ENCODE data around the gene LCLAT1. TPM values are rescaled to one million over a fixed set of nuclear protein-coding genes. Genes with fewer than 3 reads are reported as not detected.
"Not testable (repeated sequence)": the region's sequence is repeated elsewhere in the genome, so short reads cannot be mapped to it uniquely, and the experiment has no call there.

Gene LCLAT1
- total RNA-seq, 1 donor from 2014 or later: 8.2 TPM

- ATAC-seq (no peak), DNase-seq (ENCODE audit: low spot score) (no peak)
- intact Hi-C loops (cut with DNase I): no loop called here
Measured at GRCh38 chr2:30448308-30448707, 1.3 kb downstream of the LCLAT1 start.

DNA sequence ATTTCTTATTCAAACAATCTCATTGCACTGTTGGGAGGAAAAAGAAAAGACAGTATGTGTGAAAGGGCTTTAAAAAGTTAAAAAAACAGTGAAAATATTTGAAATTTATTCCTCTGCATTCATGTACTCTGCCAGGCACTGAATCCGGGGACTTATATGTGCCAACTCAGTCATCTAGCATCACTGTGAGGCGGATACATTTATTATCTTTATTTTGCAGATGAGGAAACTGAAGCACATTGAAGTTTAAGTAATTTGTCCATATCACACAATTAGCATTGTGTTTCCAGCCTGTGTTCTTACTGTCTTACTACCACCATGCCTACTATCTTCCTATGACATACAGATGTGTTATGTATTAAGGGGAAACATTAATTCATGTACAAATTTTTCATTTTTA lies 1.8 kb downstream of the LCLAT1 start:
- intact Hi-C loops (cut with DNase I): no loop called here
- DNase-seq (ENCODE audit: low spot score) (no peak), ATAC-seq (no peak)

- intact Hi-C loops (cut with DNase I): no loop called here
- ATAC-seq: no peak
- no peak for DNase-seq (ENCODE audit: low spot score)
Measured at GRCh38 chr2:30450025-30450424, 3.0 kb downstream of the LCLAT1 start.

GRCh38 chr2:30453498-30453897 lies 6.5 kb downstream of the LCLAT1 start:
- DNase-seq (ENCODE audit: low spot score): no peak
- intact Hi-C loops (cut with DNase I): no loop called here
- ATAC-seq: no peak

DNA sequence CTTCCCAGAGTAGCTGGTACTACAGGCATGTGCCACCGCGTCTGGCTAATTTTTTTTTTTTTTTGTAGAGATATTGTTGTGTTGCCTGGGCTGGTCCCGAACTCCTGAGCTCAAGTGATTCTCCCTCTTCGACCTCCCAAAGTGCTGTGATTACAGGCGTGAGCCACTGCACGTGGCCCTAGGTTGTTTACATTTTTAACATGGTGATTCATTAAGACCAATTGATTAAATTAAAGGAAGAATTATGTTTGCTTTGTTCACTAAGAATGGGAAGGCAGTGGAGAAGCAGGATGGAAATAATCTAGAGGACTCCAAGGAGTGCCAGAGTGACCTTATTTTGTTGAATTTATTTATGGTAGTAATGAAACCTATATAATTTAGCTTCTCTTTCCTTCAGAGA lies 7.5 kb downstream of the LCLAT1 start:
- intact Hi-C loops (cut with DNase I): no loop called here
- ATAC-seq (no peak), DNase-seq (ENCODE audit: low spot score) (no peak)

- ATAC-seq (no peak), DNase-seq (ENCODE audit: low spot score) (no peak)
- intact Hi-C loops (cut with DNase I): no loop called here
Measured at GRCh38 chr2:30455114-30455738, 8.2 kb downstream of the LCLAT1 start.

DNA sequence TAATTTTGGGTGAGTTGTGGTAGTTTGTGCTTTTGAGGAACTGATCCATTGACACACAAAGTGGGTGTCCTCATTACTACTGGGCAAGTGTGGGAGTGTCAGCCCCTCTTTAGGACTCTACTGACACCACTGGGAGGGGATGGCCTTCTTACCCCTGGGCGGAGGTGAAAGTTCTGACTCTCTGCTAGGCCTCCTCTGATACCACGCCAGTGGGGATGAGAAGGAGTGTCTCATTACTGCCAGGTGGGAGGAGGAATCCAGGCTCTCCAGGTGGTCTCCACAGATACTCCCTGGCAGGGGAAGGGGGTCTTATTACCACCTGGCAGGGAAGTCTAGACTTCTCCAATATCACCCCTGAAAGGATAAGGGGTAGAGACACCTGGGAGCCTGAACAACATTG lies 9.1 kb downstream of the LCLAT1 start:
- intact Hi-C loops (cut with DNase I): no loop called here
- no peak for DNase-seq (ENCODE audit: low spot score)
- ATAC-seq: no peak

- DNase-seq (ENCODE audit: low spot score) (no peak), ATAC-seq (no peak)
- intact Hi-C loops (cut with DNase I): no loop called here
Measured at GRCh38 chr2:30456579-30456978, 9.5 kb downstream of the LCLAT1 start.

DNA sequence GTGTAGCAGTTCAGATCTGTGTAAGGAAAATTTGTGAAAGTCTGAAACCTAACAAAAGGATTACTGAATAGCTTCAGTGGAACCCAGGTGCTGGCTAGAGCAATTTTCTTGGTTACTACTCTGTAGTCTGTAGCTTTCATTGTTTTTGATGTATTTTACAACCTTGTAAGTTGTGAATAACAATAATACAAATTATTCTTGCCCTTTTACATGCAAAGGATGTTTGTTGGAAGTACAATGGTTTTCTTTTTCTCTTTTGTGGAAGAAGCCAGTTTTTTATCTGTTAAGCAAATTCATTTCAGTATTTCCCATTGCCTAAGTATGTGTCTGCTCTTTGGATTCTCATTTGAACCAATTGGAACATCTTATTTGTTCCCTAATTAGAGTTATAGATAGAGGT lies 10.2 kb downstream of the LCLAT1 start:
- DNase-seq (ENCODE audit: low spot score): no peak
- no peak for ATAC-seq
- intact Hi-C loops (cut with DNase I): no loop called here

GRCh38 chr2:30459140-30459539 lies 12.1 kb downstream of the LCLAT1 start:
- no peak for ATAC-seq
- no peak for DNase-seq (ENCODE audit: low spot score)
- intact Hi-C loops (cut with DNase I): no loop called here

GRCh38 chr2:30462131-30462857 lies 15.2 kb downstream of the LCLAT1 start:
- intact Hi-C loops (cut with DNase I): no loop called here
- ATAC-seq (no peak), DNase-seq (ENCODE audit: low spot score) (no peak)

GRCh38 chr2:30463535-30463934 lies 16.5 kb downstream of the LCLAT1 start:
- ATAC-seq: no peak
- intact Hi-C loops (cut with DNase I): no loop called here

GRCh38 chr2:30464544-30465170 lies 17.6 kb downstream of the LCLAT1 start:
- no peak for DNase-seq (ENCODE audit: low spot score)
- no peak for ATAC-seq
- intact Hi-C loops (cut with DNase I): no loop called here

More at GRCh38 chr2:30463535-30463934, 16.5 kb downstream of the LCLAT1 start:
- no peak for DNase-seq (ENCODE audit: low spot score)

GRCh38 chr2:30465171-30465545 lies 18.1 kb downstream of the LCLAT1 start:
- no peak for DNase-seq (ENCODE audit: low spot score)
- intact Hi-C loops (cut with DNase I): no loop called here
- ATAC-seq: no peak

DNA sequence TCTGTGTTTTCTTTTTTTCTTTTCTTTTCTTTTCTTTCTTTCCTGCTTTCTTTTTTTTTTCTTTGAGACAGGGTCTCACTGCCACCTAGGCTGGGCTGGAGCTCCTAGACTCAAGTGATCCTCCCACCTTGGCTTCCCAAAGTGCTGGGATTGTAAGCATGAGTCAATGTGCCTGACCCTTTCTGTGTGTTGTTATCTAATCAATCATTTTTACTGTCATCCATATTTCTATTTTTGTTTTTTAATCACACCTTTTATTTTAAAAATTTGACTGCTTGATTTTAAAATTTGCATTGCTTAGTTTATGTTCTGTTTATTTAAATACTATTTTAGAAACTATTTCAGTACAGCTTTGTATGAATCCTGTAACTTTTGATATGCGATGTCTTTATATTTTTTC lies 19.2 kb downstream of the LCLAT1 start:
- ATAC-seq (no peak), DNase-seq (ENCODE audit: low spot score) (no peak)
- intact Hi-C loops (cut with DNase I): no loop called here

DNA sequence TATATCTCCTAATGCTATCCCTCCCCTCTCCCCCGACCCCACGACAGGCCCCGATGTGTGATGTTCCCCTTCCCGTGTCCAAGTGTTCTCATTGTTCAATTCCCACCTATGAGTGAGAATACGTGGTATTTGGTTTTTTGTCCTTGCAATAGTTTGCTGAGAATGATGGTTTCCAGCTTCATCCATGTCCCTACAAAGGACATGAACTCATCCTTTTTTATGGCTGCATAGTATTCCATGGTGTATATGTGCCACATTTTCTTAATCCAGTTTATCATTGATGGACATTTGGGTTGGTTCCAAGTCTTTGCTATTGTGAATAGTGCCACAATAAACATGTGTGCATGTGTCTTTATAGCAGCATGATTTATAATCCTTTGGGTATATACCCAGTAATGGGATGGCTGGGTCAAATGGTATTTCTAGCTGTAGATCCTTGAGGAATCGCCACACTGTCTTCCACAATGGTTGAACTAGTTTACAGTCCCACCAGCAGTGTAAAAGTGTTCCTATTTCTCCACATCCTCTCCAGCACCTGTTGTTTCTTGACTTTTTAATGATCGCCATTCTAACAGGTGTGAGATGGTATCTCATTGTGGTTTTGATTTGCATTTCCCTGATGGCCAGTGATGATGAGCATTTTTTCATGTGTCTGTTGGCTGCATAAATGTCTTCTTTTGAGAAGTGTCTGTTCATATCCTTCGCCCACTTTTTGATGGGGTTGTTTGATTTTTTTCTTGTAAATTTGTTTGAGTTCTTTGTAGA lies 20.2 kb downstream of the LCLAT1 start:
- DNase-seq (ENCODE audit: low spot score); ATAC-seq; intact Hi-C loops (cut with DNase I): not testable (repeated sequence)

GRCh38 chr2:30470426-30470825 lies 23.4 kb downstream of the LCLAT1 start:
- no peak for DNase-seq (ENCODE audit: low spot score)
- ATAC-seq: no peak
- intact Hi-C loops (cut with DNase I): no loop called here

GRCh38 chr2:30472326-30472725 lies 25.3 kb downstream of the LCLAT1 start:
- no peak for ATAC-seq
- intact Hi-C loops (cut with DNase I): no loop called here
- DNase-seq (ENCODE audit: low spot score): no peak

DNA sequence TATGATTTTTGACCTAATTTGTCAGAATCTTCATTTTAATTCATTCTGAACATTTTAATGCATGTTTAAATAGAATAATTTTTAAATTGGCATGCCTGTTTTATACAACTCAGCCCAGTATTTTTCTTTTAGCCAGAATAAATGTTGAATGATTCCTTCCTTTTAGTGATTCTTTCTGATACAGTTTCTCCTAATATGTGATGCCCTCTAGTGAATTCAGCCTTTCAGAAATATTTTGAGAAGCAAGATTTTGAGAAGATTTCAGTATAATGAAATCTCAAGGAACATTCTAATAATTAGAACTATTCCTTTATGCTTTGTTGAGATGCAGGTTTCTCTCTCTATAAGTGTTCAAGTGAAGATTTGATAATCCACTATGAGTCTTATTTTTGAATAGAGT lies 28.5 kb downstream of the LCLAT1 start:
- no peak for DNase-seq (ENCODE audit: low spot score)
- no peak for ATAC-seq
- intact Hi-C loops (cut with DNase I): no loop called here

- intact Hi-C loops (cut with DNase I): no loop called here
- DNase-seq (ENCODE audit: low spot score): no peak
- ATAC-seq: no peak
Measured at GRCh38 chr2:30476636-30477035, 29.6 kb downstream of the LCLAT1 start.
